Neural cell (in vitro differentiated cells): ENCODE data around the gene SLC16A9. TPM values are rescaled to one million over a fixed set of nuclear protein-coding genes. Genes with fewer than 3 reads are reported as not detected.
"Not testable (repeated sequence)": the region's sequence is repeated elsewhere in the genome, so short reads cannot be mapped to it uniquely, and the experiment has no call there.

Source experiments
- H2AFZ ChIP-seq: fragments of 200-600, 300-800 bp; sonication (generic), shearing (Covaris generic); 2 replicates; pipeline ENCODE4 v1.6.0; 2014; ENCODE audit warnings: low read depth, mild to moderate bottlenecking, antibody characterized with exemption, low read length, moderate library complexity
- H3F3A ChIP-seq: fragments of 200-600 bp; shearing (Covaris generic); 2 replicates; pipeline ENCODE4 v1.6.1; 2016; ENCODE audit warnings: mild to moderate bottlenecking, moderate library complexity, mixed read lengths, antibody characterized with exemption, low read length; ENCODE audit not compliant: insufficient read depth, poor library complexity, severe bottlenecking
- H3K27ac ChIP-seq: fragments of 200-600, 300-800 bp; sonication (generic), shearing (Covaris generic); 2 replicates; pipeline ENCODE4 v1.5.1; 2014; ENCODE audit warnings: mild to moderate bottlenecking, low read length, moderate library complexity
- H3K27me3 ChIP-seq: fragments of 300-800, 200-600 bp; sonication (generic), shearing (Covaris generic); 2 replicates; pipeline ENCODE4 v1.6.0; 2014; ENCODE audit warnings: mild to moderate bottlenecking, low read depth, low read length, moderate library complexity; ENCODE audit not compliant: insufficient read depth
- H3K36me3 ChIP-seq: fragments of 300-800, 200-600 bp; sonication (generic), shearing (Covaris generic); 2 replicates; pipeline ENCODE4 v1.5.1; 2014; ENCODE audit warnings: mild to moderate bottlenecking, antibody characterized with exemption, low read length, moderate library complexity; ENCODE audit not compliant: insufficient read depth
- H3K4me2 ChIP-seq: fragments of 300-800, 200-600 bp; sonication (generic), shearing (Covaris generic); 2 replicates; pipeline ENCODE4 v1.6.0; 2014; ENCODE audit warnings: mild to moderate bottlenecking, low read length
- H3K4me3 ChIP-seq: fragments of 300-800, 200-600 bp; sonication (generic), shearing (Covaris generic); 2 replicates; pipeline ENCODE4 v1.5.1; 2014; ENCODE audit warnings: mild to moderate bottlenecking, low read length, moderate library complexity
- H3K79me2 ChIP-seq: fragments of 200-600 bp; shearing (Covaris generic); replicated peaks from 2 replicates; pipeline ENCODE4 v1.6.0; 2014; ENCODE audit warnings: mild to moderate bottlenecking, low read length, moderate library complexity; ENCODE audit not compliant: insufficient read depth
- H3K9ac ChIP-seq: fragments of 300-800, 200-600 bp; sonication (generic), shearing (Covaris generic); 2 replicates; pipeline ENCODE4 v1.6.1; 2016; ENCODE audit warnings: mild to moderate bottlenecking, low read length, mixed read lengths
- H3K9me2 ChIP-seq: fragments of 200-600 bp; shearing (Covaris generic); 2 replicates; pipeline ENCODE4 v1.6.1; 2016; ENCODE audit warnings: mild to moderate bottlenecking, low read length, mixed read lengths; ENCODE audit not compliant: insufficient read depth
- H3K9me3 ChIP-seq: fragments of 200-600, 300-800 bp; sonication (generic), shearing (Covaris generic); 2 replicates; pipeline ENCODE4 v1.6.1; 2016; ENCODE audit warnings: mild to moderate bottlenecking, mixed run types, low read length, moderate library complexity, mixed read lengths
- H4K20me1 ChIP-seq: fragments of 200-600 bp; shearing (Covaris generic); 2 replicates; pipeline ENCODE4 v1.6.1; 2016; ENCODE audit warnings: mild to moderate bottlenecking, mixed run types; ENCODE audit not compliant: insufficient read depth
- CTCF ChIP-seq: fragments of 450-650 bp; IDR thresholded peaks from 2 replicates; pipeline ENCODE4 v1.5.1; 2014; ENCODE audit warnings: antibody characterized with exemption, mild to moderate bottlenecking, moderate library complexity; ENCODE audit not compliant: poor library complexity, severe bottlenecking
- EP300 ChIP-seq: fragments of 450-650 bp; conservative IDR thresholded peaks from 2 replicates; pipeline ENCODE4 v1.6.1; 2014; ENCODE audit warnings: antibody characterized with exemption, mild to moderate bottlenecking, moderate library complexity; ENCODE audit not compliant: poor library complexity, severe bottlenecking
- EZH2 ChIP-seq: fragments of 200-600, 300-800 bp; shearing (Covaris generic), sonication (generic); IDR thresholded peaks from 2 replicates; pipeline ENCODE4 v1.6.1; 2014; ENCODE audit warnings: antibody characterized with exemption, low read length, borderline replicate concordance, mild to moderate bottlenecking; ENCODE audit not compliant: insufficient read depth, poor library complexity, severe bottlenecking
- MXI1 ChIP-seq: fragments of 450-650 bp; conservative IDR thresholded peaks from 2 replicates; pipeline ENCODE4 v1.6.1; 2014; ENCODE audit warnings: antibody characterized with exemption, mild to moderate bottlenecking; ENCODE audit not compliant: poor library complexity, severe bottlenecking
- POLR2AphosphoS5 ChIP-seq: IDR thresholded peaks from 2 replicates; pipeline ENCODE4 v1.6.1; 2012
- RAD21 ChIP-seq: fragments of 450-650 bp; conservative IDR thresholded peaks from 2 replicates; pipeline ENCODE4 v1.6.1; 2014; ENCODE audit warnings: antibody characterized with exemption, mild to moderate bottlenecking, moderate library complexity
- SMC3 ChIP-seq: fragments of 450-650 bp; conservative IDR thresholded peaks from 2 replicates; pipeline ENCODE4 v1.6.1; 2014; ENCODE audit warnings: antibody characterized with exemption, mild to moderate bottlenecking, moderate library complexity; ENCODE audit not compliant: poor library complexity
- TAF1 ChIP-seq: IDR thresholded peaks from 2 replicates; pipeline ENCODE4 v1.6.1; 2012; ENCODE audit warnings: low read depth
- polyA plus RNA-seq: library from polyadenylated mRNA; depleted of rRNA; stranded (reverse); fragments of >200 nt; gene quantifications from 2 replicates; pipeline ENCODE4 v1.2.3, GENCODE V29; 2014
- TF ChIP-seq, protein P1 (sequence below): IDR thresholded peaks from 2 replicates; pipeline ENCODE4 v1.6.1; 2012; ENCODE audit warnings: borderline replicate concordance

SLC16A9 gene
- polyA plus RNA-seq, 1 donor from 2014 or later: 208 TPM

DNA sequence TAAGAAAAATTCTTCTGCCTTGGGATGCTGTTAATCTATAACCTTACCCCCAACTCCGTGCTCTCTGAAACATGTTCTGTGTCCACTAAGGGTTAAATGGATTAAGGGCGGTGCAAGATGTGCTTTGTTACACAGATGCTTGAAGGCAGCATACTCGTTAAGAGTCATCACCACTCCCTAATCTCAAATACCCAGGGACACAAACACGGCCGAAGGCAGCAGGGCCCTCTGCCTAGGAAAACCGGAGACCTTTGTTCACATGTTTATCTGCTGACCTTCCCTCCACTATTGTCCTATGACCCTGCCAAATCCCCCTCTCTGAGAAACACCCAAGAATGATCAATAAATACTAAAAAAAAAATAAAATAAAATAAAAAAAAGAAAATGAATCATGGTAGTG, 35.1 kb upstream of the SLC16A9 start:
- H3K27me3 ChIP-seq, H3K4me3 ChIP-seq, H3K27ac ChIP-seq, H3K36me3 ChIP-seq, H3K9me2 ChIP-seq, H3K9ac ChIP-seq, H3F3A ChIP-seq, H3K9me3 ChIP-seq, H3K79me2 ChIP-seq, H4K20me1 ChIP-seq, H3K4me2 ChIP-seq, H2AFZ ChIP-seq: not testable (repeated sequence)

DNA sequence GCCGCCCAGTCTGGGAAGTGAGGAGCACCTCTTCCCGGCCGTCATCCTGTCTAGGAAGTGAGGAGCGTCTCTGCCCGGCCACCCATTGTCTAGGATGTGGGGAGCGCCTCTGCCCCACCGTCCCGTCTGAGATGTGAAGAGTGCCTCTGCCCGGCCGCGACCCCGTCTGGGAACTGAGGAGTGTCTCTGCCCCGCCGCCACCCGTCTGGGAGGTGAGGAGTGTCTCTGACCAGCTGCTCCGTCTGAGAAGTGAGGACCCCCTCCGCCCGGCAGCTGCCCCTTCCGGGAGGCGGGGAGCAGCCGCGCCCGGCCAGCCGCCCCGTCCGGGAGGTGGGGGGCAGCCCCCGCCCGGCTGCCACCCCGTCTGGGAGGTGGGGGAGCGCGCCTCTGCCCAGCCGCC, 34.5 kb upstream of the SLC16A9 start:
- not testable (repeated sequence) for H3F3A ChIP-seq, H3K4me2 ChIP-seq, H4K20me1 ChIP-seq, H3K9me3 ChIP-seq, H3K27ac ChIP-seq, H3K27me3 ChIP-seq, H3K79me2 ChIP-seq, H2AFZ ChIP-seq, H3K9me2 ChIP-seq, H3K4me3 ChIP-seq, H3K36me3 ChIP-seq, H3K9ac ChIP-seq

DNA sequence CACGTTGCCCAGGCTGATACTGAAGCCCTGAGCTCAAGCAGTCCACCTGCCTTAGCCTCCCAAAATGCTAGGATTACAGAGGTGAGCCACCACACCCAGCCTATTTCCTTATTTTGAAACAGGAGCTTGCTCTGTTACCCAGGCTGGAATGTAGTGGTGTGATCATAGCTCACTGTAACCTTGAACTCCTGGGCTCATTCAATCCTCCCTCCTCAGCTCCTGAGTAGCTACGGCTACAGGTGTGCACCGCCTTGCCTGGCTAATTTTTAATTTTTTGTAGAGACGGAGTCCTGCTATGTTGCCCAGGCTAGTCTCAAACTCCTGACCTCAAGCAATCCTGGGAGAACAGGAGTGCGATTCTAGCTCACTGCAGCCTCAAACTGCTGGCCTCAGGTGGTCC, 31.9 kb upstream of the SLC16A9 start:
- Histone ChIP-seq H3K36me3 (no peaks in the 10 kb centered on the region), H3K9ac (no peak overlapping the region), H3K27me3 (no peaks in the 10 kb centered on the region), H3K4me2 (no peak overlapping the region), H3K9me2 (no peaks in the 10 kb centered on the region), H3K27ac (no peak overlapping the region), H3F3A (no peaks in the 10 kb centered on the region), H4K20me1 (no peaks in the 10 kb centered on the region), H3K9me3 (no peaks in the 10 kb centered on the region), H3K79me2 (no peaks in the 10 kb centered on the region), H2AFZ (no peak overlapping the region), H3K4me3 (no peak overlapping the region)
- TF ChIP-seq MXI1 (no peak), CTCF (no peak), SMC3 (no peak), EP300 (no peak), EZH2 (no peak), TAF1 (no peak), POLR2AphosphoS5 (no peak), RAD21 (no peak)
- TF ChIP-seq, protein P1, sequence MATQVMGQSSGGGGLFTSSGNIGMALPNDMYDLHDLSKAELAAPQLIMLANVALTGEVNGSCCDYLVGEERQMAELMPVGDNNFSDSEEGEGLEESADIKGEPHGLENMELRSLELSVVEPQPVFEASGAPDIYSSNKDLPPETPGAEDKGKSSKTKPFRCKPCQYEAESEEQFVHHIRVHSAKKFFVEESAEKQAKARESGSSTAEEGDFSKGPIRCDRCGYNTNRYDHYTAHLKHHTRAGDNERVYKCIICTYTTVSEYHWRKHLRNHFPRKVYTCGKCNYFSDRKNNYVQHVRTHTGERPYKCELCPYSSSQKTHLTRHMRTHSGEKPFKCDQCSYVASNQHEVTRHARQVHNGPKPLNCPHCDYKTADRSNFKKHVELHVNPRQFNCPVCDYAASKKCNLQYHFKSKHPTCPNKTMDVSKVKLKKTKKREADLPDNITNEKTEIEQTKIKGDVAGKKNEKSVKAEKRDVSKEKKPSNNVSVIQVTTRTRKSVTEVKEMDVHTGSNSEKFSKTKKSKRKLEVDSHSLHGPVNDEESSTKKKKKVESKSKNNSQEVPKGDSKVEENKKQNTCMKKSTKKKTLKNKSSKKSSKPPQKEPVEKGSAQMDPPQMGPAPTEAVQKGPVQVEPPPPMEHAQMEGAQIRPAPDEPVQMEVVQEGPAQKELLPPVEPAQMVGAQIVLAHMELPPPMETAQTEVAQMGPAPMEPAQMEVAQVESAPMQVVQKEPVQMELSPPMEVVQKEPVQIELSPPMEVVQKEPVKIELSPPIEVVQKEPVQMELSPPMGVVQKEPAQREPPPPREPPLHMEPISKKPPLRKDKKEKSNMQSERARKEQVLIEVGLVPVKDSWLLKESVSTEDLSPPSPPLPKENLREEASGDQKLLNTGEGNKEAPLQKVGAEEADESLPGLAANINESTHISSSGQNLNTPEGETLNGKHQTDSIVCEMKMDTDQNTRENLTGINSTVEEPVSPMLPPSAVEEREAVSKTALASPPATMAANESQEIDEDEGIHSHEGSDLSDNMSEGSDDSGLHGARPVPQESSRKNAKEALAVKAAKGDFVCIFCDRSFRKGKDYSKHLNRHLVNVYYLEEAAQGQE: no peak
